ENCODE results near the gene TBX4.
"Not testable (repeated sequence)": the region's sequence is repeated elsewhere in the genome, so short reads cannot be mapped to it uniquely, and the experiment has no call there.

Gene TBX4

GRCh38 chr17:61486135-61487120 lies 34.2 kb downstream of the TBX4 start:
- DNase-seq = no peak

DNA sequence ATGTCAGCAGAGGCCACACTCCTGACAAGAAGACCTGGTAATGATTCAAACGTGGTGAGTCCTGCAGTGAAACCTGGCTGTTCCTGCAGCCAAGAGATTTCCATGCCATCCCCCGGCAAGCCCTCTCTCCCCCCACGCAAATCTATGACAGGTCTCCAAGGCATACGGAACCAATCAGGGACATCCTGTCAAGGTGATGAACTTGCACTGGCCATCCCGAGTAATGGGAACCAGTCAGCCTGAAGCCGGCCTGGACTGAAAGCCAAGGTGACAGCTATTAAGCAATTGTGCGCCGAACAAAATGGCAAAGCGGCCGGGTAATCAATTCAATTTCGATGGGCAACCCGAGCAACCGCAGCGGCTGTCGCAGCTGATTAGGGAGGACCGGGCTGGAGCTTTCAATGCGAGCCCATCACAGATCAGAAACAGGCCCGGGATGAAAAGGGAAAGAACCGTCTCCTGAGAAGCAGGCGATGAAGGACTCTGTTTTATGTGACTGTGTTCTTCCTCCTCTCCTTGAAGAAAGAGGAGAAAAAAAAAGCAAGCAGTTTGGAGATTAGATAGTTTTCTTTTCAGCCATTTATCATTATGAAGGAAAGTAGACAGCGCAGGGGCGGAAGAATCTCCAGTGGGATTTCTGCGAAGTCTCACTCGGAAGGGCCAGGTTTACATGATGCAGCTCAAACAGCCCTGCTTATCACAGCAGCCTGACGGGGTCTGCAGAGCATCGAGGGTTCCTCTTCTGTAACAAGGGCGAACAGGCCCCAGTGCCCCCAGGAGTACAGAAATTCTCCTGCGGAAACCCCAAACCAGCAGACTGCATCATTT lies 35.2 kb downstream of the TBX4 start:
- no peak for DNase-seq

DNA sequence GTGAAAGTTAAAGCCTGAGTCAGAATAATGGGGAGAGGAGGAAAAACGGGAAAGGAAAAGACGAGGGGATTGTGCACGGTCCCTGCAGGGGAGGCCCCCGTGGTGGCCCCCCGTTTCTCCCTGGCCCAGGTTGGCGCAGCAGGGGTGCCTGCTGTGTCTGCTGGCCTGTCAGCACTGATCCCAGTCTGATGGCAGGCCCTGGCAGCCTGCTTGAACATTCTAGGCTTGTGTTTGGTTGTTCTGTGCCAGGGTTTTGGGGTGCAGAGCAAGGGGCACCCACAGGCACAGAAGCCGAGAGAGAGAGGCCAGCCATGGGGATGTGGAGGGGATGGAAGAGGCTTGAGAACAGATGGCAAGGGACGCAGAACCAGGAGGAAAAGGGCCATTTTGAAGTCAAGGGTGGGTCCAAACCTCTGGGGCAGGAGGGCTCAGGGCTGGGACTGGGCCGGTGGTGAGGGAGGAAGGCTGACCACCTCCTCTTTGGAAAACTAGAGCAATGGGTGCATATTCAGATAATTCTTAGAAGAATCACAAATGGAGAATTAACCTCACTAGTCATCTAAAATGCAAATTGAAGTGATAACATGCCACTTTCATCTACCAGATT lies 35.9 kb downstream of the TBX4 start:
- DNase-seq = no peak

DNA sequence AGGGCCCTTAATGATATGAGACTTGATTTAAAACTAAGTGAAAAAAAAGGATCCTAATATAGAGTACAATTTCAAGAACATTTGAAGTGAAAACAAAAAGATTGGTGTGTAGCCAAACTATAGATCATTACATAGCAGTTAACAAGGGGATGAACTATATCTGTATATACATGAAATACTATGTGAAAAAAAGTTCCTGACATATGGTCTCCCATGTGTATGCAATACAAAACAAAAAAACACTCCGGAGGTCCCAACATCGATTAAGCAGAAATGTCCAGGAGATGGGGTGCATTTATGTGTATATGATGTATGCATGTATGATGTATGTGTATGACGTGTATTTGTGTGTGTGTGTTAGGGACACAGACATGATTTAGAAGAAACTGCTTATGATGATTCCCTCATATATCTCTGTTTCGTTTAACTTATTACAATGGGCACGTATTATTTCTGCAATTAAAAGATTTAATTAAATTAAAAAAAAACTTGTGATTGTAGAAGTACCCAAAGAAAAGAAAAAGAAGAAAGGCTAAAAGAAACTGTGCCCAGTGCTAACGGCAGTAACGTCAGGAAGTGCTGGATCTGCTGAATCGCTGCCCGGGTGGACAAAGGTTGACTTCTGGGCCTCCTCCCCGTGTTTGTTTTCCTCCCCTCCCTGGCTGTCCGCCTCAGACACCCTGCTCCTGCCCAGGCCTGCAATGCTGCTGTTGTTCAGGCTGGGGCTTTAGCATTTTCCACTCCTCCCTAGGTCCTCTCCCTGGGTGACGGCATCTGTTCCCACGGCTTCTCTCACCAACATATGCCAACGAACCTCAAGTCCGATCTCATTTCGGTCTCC lies 36.9 kb downstream of the TBX4 start:
- DNase-seq = no peak

GRCh38 chr17:61489719-61490490 lies 37.7 kb downstream of the TBX4 start:
- no peak for DNase-seq

DNA sequence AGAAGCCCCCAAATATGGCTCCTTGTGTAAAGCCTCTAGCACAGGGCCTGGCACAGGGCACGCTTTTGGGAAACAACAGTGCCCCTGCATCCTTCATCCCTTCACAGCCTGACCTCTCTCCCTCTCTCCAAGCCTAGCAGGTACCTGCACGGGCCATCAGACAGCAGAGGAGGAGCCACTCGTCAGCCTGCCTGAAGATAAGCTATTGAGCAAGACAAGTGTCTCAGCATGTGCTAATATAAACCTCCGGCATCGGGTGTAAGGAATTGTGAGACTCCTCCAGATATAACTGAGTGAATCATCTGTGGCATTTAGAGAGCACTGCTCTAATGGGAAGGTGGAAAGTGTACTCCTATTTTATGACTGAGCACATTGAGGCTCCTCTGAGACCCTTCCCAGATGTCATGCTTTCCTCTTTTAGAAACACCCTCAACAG lies 38.3 kb downstream of the TBX4 start:
- DNase-seq = no peak

- no peak for DNase-seq
These were observed 39.8 kb downstream of the TBX4 start for GRCh38 chr17:61491981-61492380.

DNA sequence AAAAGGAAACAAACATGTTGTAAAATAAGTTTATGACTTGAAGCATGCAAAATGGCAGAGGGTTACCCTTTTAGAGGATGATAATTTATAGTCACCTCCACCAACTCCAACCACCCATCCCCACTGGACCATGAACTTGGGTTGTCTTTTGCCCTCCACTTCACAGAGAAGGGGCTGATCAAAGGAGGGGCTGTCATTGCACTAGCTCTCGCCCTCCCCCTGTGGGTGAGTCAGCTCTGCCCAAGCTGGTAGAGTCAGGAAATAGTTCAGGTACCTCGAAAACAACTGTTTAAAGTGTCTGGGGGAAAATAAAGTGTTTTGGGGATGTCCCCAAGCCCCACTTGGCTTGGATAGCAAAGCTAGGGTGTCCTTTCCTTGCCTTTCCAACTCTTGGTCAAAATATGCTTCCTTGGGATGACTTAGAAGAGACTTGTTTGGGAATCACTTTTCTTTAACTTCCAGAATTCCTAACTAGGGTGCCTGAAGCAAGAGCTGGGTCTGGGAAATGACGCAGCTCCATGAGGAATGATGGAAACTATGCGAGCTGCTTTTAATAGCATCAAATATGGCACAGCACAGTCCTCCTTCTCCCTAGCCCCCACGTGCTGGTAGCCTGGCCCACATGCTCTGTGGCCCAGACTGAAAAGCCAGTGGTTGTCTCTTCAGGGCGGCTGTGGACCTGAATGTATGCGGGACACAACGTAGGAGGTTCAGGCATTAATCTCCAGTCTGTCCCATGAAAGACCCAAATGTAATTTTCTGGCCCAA lies 40.7 kb downstream of the TBX4 start:
- no peak for DNase-seq

DNA sequence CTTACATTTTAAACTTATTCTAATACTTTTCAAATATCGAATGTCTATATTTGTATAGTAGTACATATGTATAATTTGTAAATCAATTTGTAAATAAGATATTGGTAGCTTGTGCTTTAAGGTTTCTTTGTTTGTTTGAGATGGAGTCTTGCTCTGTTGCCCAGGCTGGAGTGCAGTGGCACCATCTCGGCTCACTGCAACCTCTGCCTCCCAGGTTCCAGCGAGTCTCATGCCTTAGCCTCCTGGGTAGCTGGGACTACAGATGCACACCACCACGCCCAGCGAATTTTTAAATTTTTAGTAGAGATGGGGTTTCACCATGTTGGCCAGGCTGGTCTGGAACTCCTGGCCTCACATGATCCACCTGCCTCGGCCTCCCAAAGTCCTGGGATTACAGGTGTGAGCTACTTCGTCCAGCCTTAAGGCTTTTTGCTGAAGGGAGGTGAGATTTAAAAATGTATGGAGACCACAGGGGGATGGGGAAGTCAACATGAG lies 41.7 kb downstream of the TBX4 start:
- DNase-seq = not testable (repeated sequence)

DNA sequence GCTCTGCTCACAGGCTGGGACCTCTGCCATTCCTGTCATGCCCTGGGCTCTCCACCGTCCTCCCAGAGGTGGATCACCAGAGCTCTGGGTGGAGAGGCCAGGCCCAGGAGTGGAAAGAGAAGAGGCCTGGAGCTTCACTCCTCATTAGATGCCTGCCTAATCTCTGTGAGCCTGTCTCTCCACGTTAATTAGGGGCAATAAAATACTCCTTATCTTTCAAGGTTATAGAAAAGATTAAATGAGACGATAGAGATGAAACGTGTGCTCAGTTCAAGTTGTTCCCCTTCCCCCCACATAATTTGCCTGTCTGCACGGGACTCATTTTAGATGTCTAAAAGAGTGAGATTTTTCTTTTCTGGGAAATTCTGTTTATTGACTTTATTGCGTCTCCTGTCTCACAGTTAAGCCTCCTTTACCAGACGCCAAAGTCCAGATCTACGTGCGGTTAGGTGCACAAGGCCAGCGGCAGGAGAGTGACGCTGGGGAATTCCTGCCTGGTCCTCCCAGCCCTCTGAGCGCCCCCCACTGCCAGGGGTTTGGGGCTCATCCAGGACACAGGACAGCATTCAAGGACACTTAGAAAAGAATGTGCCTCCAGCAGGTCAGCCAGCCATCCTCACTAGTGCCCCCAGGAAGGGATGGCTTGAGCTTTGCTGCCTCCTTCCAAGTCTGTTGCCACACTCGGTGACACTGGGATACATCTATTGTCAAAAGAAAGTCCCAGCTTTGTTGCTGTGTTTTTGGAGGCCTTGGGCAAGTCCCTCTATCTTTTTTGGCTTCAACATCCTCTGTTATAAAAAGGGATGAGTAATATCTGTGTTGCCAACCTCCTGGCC lies 42.3 kb downstream of the TBX4 start:
- DNase-seq = no peak

GRCh38 chr17:61495161-61495857 lies 43.1 kb downstream of the TBX4 start:
- DNase-seq = no peak

- DNase-seq = no peak
These were observed 44.1 kb downstream of the TBX4 start for GRCh38 chr17:61496174-61496956.

DNA sequence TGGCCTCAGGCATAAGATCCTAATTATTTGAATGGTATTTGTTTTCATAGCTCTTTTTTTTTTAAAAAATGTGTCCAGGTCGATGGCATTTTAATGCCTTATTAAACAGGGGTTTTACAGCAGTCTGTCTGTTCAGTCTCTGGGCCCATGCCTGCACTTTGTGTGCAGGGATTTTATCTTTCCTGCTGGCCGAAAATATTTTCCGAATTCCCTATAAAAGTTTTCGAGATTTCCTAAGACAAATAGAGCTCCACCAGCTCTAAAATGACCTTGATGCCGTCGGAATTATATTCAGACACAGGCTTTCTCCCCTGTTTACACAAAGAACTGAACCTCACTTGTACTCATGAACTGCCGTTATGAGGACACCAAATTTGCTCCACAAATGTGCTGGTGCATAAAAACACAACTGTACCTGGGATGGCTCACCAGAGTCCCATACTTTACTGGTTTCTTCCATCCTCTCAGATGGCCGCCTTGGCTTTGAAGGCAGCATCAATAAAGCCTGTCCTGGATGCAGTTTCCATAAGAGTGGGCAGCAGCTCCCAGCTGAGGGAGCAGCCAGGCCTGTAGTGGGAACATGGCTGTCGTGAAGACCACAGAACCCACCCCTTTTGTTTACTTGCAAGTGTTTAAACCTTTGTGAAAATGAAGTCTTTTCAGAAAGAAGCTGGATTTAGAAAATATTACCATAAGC lies 44.9 kb downstream of the TBX4 start:
- no peak for DNase-seq

- no peak for DNase-seq
These were observed 46.1 kb downstream of the TBX4 start for GRCh38 chr17:61498042-61498994.

DNA sequence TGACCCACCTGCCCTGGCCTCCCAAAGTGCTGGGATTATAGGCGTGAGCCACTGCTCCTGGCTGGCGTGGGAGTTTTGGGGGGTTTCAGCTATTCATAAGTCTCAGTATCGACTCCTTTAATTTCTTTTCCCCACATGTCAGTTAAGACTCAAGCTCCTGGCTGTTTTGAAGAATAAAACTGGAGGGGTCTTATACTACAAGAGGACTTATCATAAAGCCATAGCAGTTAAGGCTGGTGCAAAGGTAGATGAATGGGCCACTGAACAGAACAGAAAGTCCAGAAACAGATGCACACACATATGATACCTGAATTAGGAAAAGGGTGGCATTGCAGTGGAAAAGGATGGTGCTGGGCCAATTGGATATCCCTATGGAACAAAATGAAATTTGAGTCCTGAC lies 47.4 kb downstream of the TBX4 start:
- DNase-seq = no peak

GRCh38 chr17:61500287-61500686 lies 48.1 kb downstream of the TBX4 start:
- no peak for DNase-seq

Data from NCI-H2171 (cell line).